ENCODE results near the gene ENDOG. TPM values are rescaled to one million over a fixed set of nuclear protein-coding genes. Genes with fewer than 3 reads are reported as not detected.
"Not testable (repeated sequence)": the region's sequence is repeated elsewhere in the genome, so short reads cannot be mapped to it uniquely, and the experiment has no call there.

Gene ENDOG
- total RNA-seq, 1 donor from 2014 or later, result 26.6 TPM

DNA sequence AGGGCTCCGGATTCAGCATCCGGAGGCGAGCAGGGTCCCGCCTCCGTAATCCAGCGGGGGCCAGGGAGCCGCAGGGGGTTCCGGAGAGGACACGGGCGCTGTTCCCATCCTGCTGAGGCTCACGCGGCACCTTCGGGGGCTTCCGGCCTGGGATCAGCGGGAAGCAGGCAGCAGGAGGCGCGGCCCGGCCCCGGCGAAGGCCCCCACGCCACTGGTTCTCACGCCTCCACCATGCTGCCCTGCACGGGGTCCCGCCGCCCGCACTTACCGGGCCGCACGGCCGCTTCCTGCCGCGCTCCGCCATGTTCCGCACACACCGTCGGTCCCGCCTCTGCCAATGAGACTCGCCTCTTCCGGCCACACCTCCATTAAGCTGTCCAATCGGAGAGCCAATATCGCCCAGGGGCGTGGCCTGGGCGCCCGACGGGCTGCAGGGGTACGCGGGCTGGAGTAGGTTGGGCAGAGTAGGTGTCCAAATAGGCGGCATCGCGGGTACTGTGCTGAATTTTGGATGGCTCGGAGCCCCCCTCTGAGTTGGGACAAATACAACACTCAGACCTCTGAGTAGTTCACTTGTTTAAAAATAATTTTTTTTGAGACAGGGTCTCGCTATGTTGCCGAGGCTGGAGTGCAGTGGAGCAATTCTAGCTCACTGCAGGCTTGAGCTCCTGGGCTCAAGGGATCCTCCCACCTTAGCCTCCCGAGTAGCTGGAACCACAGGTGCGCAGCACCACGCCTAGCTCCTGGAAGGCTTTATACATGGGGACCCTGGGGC lies 11.4 kb downstream of the ENDOG start, which contains the start of gene SPOUT1:
Gene SPOUT1, minus strand, starts transcription at position 318 of the 775 bp plus-strand sequence. Its CDS starts 14 bp downstream, at position 304.
- ATAC-seq, result peak; percentile 98

DNA sequence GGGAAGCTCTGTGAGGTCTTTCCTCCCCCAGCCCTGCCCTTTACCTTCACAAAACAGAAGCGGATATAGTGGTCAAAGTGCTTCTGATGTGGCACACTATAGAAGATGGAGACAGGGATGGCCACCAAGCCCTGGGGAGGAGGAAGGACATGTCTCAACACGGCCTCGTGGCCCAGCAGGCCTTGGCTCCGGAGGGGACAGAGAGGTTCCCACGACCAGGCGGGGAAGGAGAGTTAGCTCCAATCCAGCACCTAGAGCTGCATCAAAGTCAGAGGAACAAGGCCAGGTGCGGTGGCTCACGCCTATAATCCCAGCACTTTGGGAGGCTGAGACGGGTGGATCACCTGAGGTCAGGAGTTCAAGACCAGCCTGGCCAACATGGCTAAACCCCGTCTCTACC lies 15.4 kb downstream of the ENDOG start:
- no peak for ATAC-seq

DNA sequence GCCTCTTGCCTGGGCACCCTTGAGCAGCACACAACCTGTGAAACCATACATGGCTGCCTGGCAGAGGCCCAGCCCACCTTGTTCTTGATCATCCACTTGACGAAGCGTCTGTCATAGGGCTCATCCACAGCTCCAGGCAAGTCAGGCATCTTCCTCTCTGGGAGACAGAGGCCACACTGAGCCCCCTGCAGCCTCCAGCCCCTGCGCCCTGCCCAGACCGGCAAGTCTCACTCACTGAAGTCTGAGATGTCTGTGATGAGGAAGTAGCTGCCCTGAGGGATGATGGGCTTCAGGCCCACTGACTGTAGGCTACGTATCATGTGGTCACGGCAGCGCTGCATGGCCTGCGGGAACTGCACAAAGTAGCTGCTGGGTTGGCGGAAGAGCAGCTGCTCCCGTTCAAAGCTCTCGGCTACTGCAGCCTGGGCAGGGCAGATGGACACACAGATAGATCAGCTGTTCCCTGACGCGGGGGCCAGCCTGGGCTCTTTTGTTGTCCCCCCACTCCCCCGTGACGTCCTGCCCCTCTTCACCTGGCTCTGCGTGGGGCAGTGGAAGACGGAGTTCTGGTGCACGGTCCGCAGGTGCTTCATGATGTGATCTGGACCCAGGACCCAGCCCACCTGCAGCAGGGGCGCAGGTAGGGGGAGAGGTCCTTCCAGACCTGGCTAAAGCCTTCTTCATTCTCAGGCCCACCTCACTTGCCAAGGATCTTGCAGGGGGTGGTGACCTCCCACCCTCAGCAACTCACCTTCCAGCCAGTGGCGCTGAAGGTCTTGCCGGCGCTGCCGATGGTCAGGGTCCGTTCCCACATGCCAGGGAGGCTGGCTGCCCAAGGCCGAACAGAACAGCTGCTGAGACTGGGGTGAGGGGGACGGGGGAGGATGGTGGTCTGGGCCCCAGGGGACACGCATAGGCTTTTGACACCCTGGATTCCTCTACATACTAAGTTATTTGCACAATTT lies 17.2 kb downstream of the ENDOG start:
- no peak for ATAC-seq

DNA sequence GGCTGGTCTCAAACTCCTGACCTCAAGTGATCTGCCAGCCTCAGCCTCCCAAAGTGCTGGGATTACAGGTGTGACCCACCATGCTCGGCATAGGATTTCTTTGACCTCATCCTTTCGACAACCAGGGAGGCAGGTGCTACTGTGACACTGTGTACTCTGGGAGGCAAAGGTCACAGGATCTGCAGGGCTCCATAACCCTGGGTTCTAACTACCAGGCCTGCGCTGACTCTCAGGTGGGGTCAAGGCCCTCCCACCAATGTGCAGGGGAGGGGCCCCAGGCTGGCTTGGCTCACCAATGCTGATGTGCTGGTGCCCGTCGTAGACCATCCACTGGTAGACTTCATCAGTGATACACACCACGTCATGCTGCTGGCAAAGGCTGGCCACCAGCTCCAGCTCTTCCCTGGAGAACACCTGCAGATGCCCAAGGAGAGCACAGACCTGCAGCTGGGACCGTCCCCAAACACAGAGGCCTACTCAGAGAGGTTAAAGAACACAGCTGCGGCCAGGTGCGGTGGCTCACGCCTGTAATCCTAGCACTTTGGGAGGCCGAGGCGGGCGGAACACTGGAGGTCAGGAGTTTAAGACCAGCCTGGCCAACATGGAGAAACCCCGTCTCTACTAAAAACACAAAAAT lies 18.3 kb downstream of the ENDOG start:
- no peak for ATAC-seq

DNA sequence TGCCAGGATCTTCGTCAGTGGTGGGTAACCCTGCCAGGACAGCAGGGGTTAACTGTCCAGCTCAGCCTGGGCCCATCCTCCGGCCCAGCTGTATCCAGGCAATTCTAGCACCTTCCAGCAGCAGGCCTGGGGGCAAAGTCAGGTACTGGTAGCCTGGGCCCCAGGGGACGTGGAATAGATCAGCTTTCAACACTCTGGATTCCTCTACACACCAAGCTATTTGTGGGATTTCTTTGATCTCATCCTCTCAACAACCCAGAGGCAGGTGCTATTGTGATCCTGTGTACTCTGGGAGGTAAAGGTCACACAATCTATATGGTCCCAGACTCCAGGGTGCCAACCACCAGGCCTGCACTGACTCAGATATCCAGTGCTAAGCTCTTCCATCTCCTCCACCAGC lies 20.0 kb downstream of the ENDOG start:
- ATAC-seq, result no peak

DNA sequence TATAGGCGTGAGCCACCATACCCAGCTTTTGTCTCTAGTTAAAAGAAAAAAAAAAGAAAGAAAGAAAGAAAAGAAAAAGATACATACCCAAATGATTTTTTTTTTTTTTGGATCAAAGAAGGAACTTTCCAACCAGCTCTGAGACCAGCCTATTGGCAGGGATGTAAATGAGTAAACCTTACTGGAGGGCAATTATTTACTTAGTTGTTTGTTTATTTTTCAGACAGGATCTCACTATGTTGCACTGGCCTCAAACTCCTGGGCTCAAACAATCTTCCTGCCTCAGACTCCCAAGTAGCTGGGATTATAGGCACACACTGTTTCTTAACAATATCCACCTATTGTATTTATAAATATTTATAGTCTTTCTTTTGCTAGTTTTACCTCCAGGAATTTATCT lies 22.2 kb downstream of the ENDOG start:
- ATAC-seq, result no peak

DNA sequence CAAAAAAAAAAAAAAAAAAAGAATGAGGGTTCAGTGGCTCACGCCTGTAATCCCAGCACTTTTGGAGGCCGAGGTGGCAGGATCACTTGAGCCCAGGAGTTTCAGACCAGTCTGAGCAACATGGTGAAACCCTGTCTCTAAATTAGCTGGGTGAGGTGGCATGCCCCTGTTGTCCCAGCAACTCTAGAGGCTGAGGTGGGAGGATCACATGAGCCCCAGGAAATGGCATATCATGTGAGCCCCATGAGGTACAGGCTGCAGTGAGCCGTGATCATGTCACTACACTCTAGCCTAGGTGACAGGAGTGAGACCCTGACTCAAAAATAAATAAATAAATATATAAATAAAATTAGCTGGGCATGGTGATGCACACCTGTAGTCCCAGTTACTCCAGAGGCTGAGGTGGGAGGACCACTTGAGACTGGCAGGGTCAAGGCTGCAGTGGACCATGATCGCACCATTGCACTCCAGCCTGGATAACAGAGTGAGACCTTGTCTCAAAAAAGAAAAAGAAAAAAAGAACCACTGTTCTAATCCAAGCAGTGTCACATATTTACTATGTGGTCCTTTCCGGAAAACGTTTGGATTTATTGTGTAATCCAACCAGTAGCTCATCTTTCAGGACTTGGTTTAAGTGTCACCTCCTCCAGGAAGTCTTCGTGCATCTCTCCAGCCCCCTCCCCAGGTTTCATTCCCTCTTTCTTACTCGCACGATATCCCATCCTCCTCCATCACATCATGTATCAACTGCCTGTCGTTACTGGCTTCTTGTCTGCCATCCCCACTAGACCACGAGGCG lies 23.6 kb downstream of the ENDOG start:
- ATAC-seq, result no peak

DNA sequence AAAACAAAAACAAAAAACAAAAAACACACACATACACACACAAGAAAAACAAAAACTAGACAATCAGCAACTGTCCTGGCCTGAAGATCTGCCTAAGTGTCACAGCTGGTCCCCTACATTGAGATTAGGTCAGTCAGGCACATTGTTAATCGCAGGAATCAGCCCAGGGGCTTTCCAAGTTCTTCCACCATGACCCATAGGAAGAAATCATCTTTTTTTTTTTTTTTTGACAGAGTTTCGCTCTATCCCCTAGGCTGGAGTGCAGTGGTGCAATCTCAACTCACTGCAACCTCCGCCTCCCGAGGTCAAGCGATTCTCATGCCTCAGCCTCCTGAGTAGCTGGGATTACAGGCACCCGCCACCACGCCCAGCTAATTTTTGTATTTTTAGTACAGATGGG lies 24.9 kb downstream of the ENDOG start:
- ATAC-seq, result not testable (repeated sequence)

DNA sequence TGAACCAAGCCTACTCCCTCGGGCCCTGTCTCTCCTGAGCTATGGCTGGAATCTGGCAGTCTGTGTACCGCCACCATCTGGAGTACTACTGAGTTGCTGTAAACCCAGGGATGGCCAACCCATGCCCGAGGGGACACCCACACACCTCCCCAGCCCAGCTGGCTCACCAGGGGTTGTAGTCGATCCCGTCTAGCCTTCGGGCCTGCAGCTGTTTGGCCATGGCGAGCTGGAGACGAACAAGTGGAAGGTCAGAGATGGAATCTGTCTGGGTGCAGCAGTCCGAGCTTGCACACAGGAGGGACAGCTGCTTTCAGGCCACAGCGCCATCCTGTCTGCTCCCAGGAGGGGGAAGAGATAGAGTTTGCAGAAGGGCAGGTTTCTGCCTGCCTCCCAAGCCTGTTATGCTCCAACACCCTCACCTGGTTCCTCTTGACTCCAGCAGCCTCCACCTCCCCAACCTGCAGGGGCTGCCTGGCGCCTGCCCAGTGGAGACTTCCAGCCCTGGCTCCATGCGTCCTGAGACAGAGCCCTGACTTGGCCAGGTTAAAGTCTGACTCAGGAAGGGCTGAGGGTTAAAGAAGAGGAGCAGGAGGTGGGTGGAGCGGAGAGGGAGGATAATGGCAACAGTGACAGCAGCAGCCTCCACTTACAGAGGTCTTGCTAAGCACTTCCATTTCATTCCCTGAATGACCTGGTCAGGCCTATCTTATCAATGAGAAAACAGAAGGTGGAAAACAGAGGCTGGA lies 27.1 kb downstream of the ENDOG start:
- ATAC-seq, result peak; percentile 91

DNA sequence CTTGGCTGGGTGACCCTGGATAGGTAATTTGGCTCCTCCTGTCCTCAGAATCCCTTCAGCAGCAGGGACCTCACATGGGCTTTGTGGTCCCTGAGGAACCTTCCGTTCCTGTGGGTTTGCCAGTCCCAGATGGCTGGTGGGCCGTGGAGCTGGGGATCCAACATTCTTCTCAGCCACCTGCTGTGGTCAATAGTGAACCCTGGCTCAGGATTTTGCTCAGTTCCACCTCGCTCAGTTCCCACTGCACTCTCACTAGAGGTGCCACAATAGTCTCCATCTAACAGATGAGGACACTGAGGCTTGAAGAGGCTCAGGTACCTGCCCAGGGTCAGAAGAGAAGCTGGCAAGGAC lies 28.4 kb downstream of the ENDOG start:
- ATAC-seq, result no peak

DNA sequence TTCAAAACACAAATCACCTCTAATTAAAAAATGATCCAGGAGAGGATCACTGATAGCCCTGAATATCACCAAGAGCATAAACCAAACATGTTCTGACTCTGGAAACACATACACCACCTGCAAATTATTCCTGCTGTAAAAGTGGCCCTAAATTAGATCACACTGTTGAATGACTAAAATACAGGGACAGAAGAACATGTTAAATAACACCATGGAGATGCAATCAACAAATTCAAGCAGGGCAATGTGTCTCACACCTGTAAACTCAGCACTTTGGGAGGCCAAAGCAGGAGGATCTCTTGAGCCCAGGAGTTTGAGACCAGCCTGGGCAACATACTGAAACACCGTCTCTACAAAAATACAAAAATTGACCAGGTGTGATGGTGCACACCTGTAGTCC lies 29.5 kb downstream of the ENDOG start:
- no peak for ATAC-seq

DNA sequence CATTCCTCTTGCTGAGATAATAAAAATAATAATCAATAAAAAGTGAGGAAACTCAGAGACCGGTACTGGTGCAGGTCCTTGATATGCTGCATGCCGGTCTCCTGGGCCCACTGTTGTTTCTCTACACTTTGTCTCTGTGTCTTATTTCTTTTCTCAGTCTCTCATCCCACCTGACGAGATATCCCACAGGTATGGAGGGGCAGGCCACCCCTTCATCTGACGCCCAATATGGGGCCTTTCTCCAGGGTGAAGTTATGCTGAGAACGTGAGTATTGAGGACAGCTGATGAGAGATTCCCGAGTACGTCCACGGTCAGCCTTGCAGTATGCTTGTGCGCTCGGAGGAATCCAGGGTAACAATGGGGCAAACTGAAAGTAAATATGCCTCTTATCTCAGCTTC lies 32.7 kb downstream of the ENDOG start:
- not testable (repeated sequence) for ATAC-seq

DNA sequence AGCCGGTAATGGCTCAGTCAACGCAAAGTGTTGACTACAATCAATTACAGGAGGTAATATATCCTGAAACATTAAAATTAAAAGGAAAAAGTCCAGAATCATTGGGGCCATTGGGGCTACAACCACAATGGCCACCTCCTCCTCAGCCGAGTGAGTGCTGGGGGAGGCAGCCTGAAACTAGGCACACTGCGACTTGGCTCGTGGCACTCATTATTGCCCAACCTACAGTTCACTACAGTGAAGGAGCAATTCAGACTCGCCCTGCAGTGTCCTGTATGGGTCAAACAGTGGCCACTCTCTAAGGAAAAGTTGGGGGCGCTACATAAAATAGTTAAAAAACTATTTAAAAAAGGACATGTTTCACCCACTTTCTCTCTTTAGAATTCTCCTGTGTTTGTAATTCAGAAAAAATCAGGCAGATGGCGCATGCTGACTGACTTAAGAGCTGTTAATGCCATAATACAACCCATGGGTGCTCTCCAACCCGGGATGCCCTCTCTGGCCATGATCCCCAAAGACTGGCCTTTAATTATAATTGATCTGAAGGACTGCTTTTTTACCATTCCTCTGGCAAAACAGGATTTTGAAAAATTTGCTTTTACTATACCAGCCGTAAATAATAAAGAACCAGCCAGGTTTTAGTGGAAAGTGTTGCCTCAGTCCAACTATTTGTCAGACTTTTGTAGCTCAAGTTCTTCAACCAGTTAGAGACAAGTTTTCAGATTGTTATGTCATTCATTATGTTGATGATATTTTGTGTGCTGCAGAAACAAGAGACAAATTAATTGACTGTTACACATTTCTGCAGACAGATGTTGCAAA lies 33.7 kb downstream of the ENDOG start:
- not testable (repeated sequence) for ATAC-seq

DNA sequence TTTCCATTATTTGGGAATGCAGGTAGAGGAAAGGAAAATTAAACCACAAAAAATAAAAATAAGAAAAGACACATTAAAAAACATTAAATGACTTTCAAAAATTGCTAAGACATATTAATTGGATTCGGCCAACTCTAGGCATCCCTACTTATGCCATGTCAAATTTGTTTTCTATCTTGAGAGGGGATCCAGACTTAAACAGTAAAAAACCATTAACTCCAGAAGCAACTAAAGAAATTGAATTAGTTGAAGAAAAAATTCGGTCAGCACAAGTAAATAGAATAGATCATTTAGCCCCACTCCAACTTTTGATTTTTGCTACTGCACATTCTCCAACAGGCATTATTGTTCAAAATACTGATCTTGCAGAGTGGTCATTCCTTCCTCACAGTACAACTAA lies 34.3 kb downstream of the ENDOG start:
- not testable (repeated sequence) for ATAC-seq

DNA sequence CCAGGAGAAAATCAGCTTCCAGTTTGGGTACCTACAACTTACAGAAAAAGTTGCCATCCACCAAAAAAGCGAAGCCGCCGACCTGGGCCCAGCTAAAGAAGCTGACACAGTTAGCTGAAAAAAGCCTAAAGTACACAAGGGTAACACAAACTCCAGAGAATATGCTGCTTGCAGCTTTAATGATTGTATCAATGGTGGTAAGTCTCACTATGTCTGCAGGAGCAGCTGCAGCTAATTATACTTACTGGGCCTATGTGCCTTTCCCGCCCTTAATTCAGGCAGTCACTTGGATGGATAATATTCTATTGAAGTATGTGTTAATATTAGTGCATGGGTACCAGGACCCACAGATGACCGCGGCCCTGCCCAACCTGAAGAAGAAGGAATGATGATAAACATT lies 36.2 kb downstream of the ENDOG start:
- ATAC-seq, result not testable (repeated sequence)

DNA sequence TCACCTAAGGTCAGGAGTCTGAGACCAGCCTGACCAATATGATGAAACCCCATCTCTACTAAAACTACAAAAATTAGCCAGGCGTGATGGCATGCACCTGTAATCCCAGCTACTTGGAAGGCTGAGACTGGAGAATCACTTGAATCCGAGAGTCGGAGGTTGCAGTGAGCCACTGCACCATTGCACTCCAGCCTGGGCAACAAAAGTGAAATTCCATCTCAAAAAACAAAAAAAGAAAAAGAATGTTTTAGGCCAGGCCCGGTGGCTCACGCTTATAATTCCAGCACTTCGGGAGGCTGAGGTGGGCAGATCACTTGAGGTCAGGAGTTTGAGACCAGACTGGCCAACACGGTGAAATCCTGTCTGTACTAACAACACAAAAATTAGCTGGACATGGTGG lies 40.2 kb downstream of the ENDOG start:
- ATAC-seq, result not testable (repeated sequence)

DNA sequence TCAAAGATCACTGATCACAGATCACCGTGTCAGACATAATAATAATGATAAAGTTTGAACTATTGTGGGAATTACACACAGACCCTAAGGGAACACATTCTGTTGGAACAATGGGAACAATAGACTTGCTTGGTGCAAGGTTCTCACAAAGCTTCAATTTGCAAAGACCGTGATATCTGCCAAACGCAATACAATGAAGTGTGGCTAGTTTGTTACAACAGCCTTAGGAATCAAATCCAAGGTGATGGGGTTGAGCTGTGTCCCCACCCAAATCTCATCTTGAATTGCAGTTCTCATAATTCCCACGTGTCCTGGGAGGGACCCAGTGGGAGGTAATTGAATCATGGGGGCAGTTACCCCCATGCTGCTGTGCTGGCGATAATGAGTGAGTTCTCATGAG lies 42.6 kb downstream of the ENDOG start:
- ATAC-seq, result peak; percentile 10

DNA sequence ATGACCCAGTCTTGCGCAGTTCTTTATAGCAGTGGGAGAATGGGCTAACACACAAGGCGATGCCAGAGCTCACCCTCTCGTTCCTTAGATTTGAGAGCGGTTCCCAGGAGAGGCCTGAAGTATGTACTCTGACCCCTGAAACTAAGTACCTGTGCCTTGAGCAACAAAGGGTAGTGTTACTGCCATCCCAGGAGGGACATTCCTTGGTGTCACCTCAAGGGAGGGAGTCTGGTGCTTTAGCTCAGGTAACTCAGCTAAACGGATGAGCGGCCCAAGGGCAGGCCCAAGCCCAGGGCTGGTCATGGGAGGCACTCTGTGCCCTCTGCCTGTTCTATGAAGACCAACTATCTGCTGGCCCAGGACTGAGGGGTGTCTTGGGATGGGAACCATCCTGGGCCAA lies 43.2 kb downstream of the ENDOG start:
- no peak for ATAC-seq

DNA sequence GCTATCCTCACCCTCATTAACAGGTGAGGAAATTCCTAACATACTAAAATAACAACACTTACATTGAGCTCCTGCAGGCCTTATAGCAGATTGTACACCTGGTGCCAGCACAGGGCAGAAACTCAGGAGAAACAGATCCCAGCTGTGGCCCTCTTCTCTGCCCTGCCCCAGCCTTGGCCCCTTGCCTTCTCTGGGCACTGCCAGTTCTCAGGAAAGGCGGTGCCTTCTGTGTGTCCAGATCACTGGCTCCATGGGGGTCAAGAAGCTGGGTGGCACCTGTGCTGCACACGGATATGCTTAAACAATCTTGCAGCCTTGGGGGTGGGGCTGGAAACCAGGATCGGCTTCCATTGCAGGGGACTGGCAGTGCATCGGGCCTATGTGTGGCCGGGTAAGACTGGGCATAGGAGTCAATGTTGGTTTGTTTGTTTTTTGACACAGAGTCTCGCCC lies 44.1 kb downstream of the ENDOG start:
- no peak for ATAC-seq

DNA sequence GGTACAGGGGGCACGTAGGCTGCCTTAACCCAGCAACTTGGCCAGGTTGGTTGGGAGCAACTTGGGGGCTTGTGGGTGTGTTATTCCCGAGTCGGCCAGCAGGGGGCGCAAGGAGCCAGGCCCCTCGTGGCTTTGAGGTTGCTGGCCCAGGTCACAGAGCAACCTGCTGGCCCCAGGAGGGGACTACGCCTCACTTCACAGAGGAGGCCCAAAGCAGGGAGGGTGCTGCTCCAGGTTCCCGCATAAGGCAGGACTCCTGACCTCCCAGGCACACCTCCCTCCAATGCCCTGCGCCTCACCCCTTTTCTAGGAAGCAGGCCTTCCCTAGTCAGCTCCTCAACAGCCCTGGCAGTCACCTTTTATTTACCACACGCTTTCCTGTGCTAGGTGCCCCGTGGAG lies 45.3 kb downstream of the ENDOG start:
- peak; percentile 76 for ATAC-seq

All from esophagus mucosa (tissue), 1 donor.